ENCODE measurements around the gene GDAP1L1. TPM values are rescaled to one million over a fixed set of nuclear protein-coding genes. Genes with fewer than 3 reads are reported as not detected.

Gene GDAP1L1
- total and polyA plus RNA-seq, 2 donors (not counting 1 experiment from before 2014, with no cell fraction given), result not detected

DNA sequence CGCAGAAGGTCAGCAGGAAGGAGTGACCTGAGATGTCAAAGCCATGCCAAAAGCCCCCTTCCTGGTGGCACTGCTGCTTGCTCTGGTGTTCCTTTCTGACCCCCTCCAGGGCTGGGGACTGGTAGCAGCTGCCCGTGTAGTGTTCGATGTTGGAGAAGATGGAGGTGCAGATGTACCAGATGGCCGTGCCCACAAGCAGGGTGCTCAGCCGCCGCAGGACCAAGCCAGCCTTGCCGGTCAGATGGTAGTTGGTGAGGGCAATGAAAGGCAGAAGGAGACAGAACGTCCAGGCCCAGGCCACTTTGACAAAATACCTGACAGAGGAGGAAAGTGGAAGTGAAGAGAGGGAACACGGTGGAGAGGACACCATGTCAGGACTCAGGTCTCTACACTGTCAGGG, 59.8 kb downstream of the GDAP1L1 start:
- peaks cover 5% of the 10 kb centered on the region for H3K4me1 ChIP-seq (ENCODE audit: control insufficient read depth, extremely low read depth, insufficient read depth, low read length)
- no peaks in the 10 kb centered on the region for H3K27me3 ChIP-seq (ENCODE audit: control insufficient read depth, insufficient read depth, low read length)
- no peak overlapping the region for H3K9ac ChIP-seq (ENCODE audit: insufficient read depth, low read length)
- no peak overlapping the region for H3K4me2 ChIP-seq (ENCODE audit: extremely low read depth, insufficient read depth, low read length)
- no peak for DNase-seq (ENCODE audit: low read depth in 2 of 2)
- H3K36me3 ChIP-seq (ENCODE audit: control insufficient read depth, insufficient read depth, low read length), result no peaks in the 10 kb centered on the region
- peaks cover 6% of the 10 kb centered on the region for H3K79me2 ChIP-seq (ENCODE audit: control insufficient read depth, insufficient read depth, low read length)
- H3K9me3 ChIP-seq (ENCODE audit: control insufficient read depth, insufficient read depth, low read depth, low read length), result no peaks in the 10 kb centered on the region
- TF ChIP-seq, protein P1, sequence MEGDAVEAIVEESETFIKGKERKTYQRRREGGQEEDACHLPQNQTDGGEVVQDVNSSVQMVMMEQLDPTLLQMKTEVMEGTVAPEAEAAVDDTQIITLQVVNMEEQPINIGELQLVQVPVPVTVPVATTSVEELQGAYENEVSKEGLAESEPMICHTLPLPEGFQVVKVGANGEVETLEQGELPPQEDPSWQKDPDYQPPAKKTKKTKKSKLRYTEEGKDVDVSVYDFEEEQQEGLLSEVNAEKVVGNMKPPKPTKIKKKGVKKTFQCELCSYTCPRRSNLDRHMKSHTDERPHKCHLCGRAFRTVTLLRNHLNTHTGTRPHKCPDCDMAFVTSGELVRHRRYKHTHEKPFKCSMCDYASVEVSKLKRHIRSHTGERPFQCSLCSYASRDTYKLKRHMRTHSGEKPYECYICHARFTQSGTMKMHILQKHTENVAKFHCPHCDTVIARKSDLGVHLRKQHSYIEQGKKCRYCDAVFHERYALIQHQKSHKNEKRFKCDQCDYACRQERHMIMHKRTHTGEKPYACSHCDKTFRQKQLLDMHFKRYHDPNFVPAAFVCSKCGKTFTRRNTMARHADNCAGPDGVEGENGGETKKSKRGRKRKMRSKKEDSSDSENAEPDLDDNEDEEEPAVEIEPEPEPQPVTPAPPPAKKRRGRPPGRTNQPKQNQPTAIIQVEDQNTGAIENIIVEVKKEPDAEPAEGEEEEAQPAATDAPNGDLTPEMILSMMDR (conservative IDR thresholded peaks at IDR 0.05 in 1 of 2, IDR thresholded peaks at IDR 0.05 in 1 of 2; ENCODE audit: low read depth in 1 of 2, low read length in 2 of 2), result no peak
- no peak for TF ChIP-seq EZH2 (IDR thresholded peaks at IDR 0.05; ENCODE audit: low read length, missing control alignments)
- no peaks in the 10 kb centered on the region for H4K20me1 ChIP-seq (ENCODE audit: control insufficient read depth, extremely low read depth, insufficient read depth, low read length)
- no peak overlapping the region for H3K4me3 ChIP-seq (replicated peaks in 1 of 4; ENCODE audit: control extremely low read depth in 1 of 4, insufficient read depth in 1 of 4, low read depth in 3 of 4, low read length in 4 of 4)
- H3K27ac ChIP-seq (ENCODE audit: insufficient read depth, low read length), result no peak overlapping the region
- H2AFZ ChIP-seq (ENCODE audit: low read length), result no peak overlapping the region

DNA sequence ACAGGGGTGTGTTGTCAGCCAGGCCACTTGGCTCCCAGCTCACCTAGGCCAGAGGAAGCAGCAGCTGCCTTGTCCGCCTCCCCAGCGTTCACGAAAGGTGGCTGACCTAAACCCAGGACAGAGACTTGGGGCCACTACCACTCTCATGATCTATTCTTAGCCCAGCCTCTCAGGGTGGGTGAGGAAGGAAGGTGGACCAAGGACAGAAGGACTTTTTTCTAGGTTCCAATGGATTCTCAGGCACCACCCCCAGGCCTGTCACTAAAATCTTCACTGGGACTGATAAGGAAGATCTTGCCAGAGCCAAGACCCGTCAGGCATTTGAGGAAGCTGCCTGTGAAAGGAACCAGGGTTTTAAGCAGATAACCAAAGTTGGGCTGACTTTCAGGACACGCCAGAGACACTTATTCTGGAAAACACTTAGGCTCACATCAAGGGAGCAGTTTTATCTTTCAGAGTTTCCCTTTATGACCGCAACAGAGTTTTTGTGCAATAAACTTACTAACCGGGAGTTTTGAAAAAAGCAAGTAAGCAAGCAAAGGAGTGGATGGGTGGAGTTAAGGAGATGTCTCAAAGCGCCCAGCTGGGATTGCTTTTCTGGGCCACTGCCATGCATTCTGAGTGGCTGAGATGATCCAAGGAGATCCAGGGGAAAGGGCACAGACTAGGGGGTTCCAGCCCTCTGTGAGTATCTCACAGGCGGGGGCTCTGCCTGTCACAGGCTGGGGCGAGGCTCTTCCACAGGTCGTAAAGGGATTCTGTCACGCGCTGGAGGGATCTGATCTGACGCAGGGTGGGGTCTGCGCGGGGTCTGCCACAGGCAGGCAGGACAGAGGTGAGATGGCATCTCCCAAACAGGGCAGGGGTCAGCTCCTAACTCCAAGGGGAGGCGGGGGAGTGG, 62.9 kb downstream of the GDAP1L1 start:
- no peak for TF ChIP-seq EZH2 (IDR thresholded peaks at IDR 0.05; ENCODE audit: low read length, missing control alignments)
- TF ChIP-seq, protein P1 (conservative IDR thresholded peaks at IDR 0.05 in 1 of 2, IDR thresholded peaks at IDR 0.05 in 1 of 2; ENCODE audit: low read depth in 1 of 2, low read length in 2 of 2), result no peak
- Histone ChIP-seq H3K27ac (ENCODE audit: insufficient read depth, low read length) (peak overlapping the region; percentile 69), H3K79me2 (ENCODE audit: control insufficient read depth, insufficient read depth, low read length) (peaks cover 6% of the 10 kb centered on the region), H3K4me2 (ENCODE audit: extremely low read depth, insufficient read depth, low read length) (peak overlapping the region; percentile 99), H2AFZ (ENCODE audit: low read length) (peak overlapping the region; percentile 99), H3K9ac (ENCODE audit: insufficient read depth, low read length) (peak overlapping the region; percentile 82), H4K20me1 (ENCODE audit: control insufficient read depth, extremely low read depth, insufficient read depth, low read length) (no peaks in the 10 kb centered on the region), H3K4me1 (ENCODE audit: control insufficient read depth, extremely low read depth, insufficient read depth, low read length) (peaks cover 5% of the 10 kb centered on the region), H3K27me3 (ENCODE audit: control insufficient read depth, insufficient read depth, low read length) (no peaks in the 10 kb centered on the region), H3K9me3 (ENCODE audit: control insufficient read depth, insufficient read depth, low read depth, low read length) (no peaks in the 10 kb centered on the region), H3K36me3 (ENCODE audit: control insufficient read depth, insufficient read depth, low read length) (no peaks in the 10 kb centered on the region), H3K4me3 (replicated peaks in 1 of 4; ENCODE audit: control extremely low read depth in 1 of 4, insufficient read depth in 1 of 4, low read depth in 3 of 4, low read length in 4 of 4) (peak overlapping the region; percentile 76 to 98 (median 96))
- peak; percentile 36 to 84 for DNase-seq (ENCODE audit: low read depth in 2 of 2)

DNA sequence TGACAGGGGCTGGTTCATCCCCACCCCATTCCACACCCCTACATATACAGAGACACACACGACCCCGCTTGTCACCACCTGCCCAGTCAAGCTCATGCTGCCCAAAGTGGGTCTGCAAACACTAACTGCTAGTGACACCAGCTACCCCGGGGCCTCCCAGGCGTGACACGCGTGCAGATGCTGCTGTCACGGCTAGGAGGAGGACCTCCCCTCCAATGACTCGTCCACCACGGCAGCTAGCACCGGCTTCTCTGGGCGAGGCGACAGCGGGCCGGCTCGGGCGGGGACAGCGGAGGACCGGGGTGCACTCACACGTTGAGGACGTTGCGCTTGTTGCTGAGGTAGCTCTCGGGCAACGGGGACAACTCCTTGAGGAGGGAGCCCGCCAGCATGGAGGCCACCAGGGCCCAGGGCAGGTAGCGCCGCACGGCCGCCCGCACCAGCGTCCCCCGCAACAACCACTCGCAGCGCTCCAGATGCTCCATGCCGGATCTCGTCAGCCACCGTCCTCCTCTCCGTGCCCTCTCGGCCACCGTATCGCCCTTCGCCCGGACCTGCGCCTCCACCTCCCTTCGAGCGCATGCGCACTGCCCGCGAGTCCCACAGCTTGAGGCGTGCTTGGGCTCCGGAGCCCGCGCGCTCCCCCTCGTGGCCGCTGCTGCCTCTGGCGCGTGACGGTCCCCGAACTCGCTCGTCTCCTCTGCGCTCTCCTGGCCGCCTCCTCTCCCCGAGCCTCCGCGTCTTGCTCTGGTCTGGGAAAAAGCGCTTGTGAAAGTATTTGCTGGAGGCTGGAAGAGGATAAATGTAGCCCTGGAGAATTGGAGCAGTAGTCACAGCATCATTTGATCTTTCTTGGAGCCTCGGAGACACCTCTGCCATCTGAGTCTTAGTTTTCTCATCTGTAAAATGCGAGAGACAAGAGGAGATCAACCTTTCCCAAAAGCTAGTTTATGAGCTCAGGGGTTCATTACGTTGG, 63.8 kb downstream of the GDAP1L1 start, which contains the start of gene FITM2:
Gene FITM2, minus strand, starts transcription at position 539 of the 976 bp plus-strand sequence. Its CDS starts 54 bp downstream, at position 485.
- peaks cover 6% of the 10 kb centered on the region for H3K79me2 ChIP-seq (ENCODE audit: control insufficient read depth, insufficient read depth, low read length)
- no peaks in the 10 kb centered on the region for H3K27me3 ChIP-seq (ENCODE audit: control insufficient read depth, insufficient read depth, low read length)
- H3K9me3 ChIP-seq (ENCODE audit: control insufficient read depth, insufficient read depth, low read depth, low read length), result no peaks in the 10 kb centered on the region
- peak within 1 kb of the TSS; percentile 99 for H3K4me2 ChIP-seq (ENCODE audit: extremely low read depth, insufficient read depth, low read length)
- no peaks in the 10 kb centered on the region for H4K20me1 ChIP-seq (ENCODE audit: control insufficient read depth, extremely low read depth, insufficient read depth, low read length)
- peak within 1 kb of the TSS; percentile 99 for H2AFZ ChIP-seq (ENCODE audit: low read length)
- TF ChIP-seq, protein P1 (conservative IDR thresholded peaks at IDR 0.05 in 1 of 2, IDR thresholded peaks at IDR 0.05 in 1 of 2; ENCODE audit: low read depth in 1 of 2, low read length in 2 of 2), result peak; percentile 80
- TF ChIP-seq EZH2 (IDR thresholded peaks at IDR 0.05; ENCODE audit: low read length, missing control alignments), result no peak
- peak within 1 kb of the TSS; percentile 82 for H3K9ac ChIP-seq (ENCODE audit: insufficient read depth, low read length)
- peak within 1 kb of the TSS; percentile 76 to 98 (median 96) for H3K4me3 ChIP-seq (replicated peaks in 1 of 4; ENCODE audit: control extremely low read depth in 1 of 4, insufficient read depth in 1 of 4, low read depth in 3 of 4, low read length in 4 of 4)
- peak; percentile 95 to 97 for DNase-seq (ENCODE audit: low read depth in 2 of 2)
- peak within 1 kb of the TSS; percentile 69 for H3K27ac ChIP-seq (ENCODE audit: insufficient read depth, low read length)
- H3K4me1 ChIP-seq (ENCODE audit: control insufficient read depth, extremely low read depth, insufficient read depth, low read length), result peaks cover 5% of the 10 kb centered on the region
- no peaks in the 10 kb centered on the region for H3K36me3 ChIP-seq (ENCODE audit: control insufficient read depth, insufficient read depth, low read length)
